PC-3 (cell line): ENCODE results near the gene KAZN. TPM values are rescaled to one million over a fixed set of nuclear protein-coding genes. Genes with fewer than 3 reads are reported as not detected.

Experiments used
- ATAC-seq: fragments of 200-7000 bp; cut with Tn5 transposase; 2 replicates; pipeline ENCODE4 v1.9.1; 2020; ENCODE audit warnings: mild to moderate bottlenecking, moderate library complexity
- BruUV-seq: library from RNA; stranded (reverse); fragments of 400-500 nt; replicated peaks from 2 replicates; lab custom pipeline; 2021; lab: Mats Ljungman, UMichigan
- CTCF ChIA-PET: fragments of 300-600 bp; sonication (Branson Sonifier 250); formaldehyde crosslinking; loops from one replicate; lab custom pipeline; 2022; ENCODE audit warnings: antibody characterized with exemption; lab: Charles Lee
- POLR2A ChIA-PET: fragments of 300-600 bp; sonication (Branson Sonifier 250); formaldehyde crosslinking; loops from one replicate; lab custom pipeline; 2022; ENCODE audit warnings: antibody characterized with exemption; ENCODE audit not compliant: unreplicated experiment; lab: Charles Lee
- DNase-seq: peaks from one replicate; pipeline ENCODE4 v3.0.0-alpha.2; 2015
- H2AFZ ChIP-seq: fragments of 300-600 bp; sonication (generic); 2 replicates; pipeline ENCODE4 v1.6.0; 2016; ENCODE audit warnings: antibody characterized with exemption, low read length
- H3F3A ChIP-seq: fragments of 300-600 bp; sonication (generic); one replicate; pipeline ENCODE4 v1.6.0; 2017; ENCODE audit warnings: antibody characterized with exemption, low read length, control low read depth, mild to moderate bottlenecking; ENCODE audit not compliant: unreplicated experiment
- H3K27ac ChIP-seq: fragments of 300-600 bp; sonication (generic); 2 replicates; pipeline ENCODE4 v1.5.1; 2016; ENCODE audit warnings: mild to moderate bottlenecking, low read length
- H3K27me3 ChIP-seq: fragments of 300-600 bp; sonication (generic); 2 replicates; pipeline ENCODE4 v1.6.1; 2016; ENCODE audit warnings: low read length, mixed read lengths
- H3K36me3 ChIP-seq: fragments of 300-600 bp; sonication (generic); 2 replicates; pipeline ENCODE4 v1.6.1; 2016; ENCODE audit warnings: low read depth, mixed run types, low read length, mixed read lengths
- H3K4me1 ChIP-seq: fragments of 300-600 bp; sonication (generic); 2 replicates; pipeline ENCODE4 v1.5.1; 2016; ENCODE audit warnings: low read length; ENCODE audit not compliant: insufficient read depth
- H3K4me2 ChIP-seq: fragments of 300-600 bp; sonication (generic); 2 replicates; pipeline ENCODE4 v1.6.0; 2016; ENCODE audit warnings: low read length
- H3K4me3 ChIP-seq: fragments of 300-600 bp; sonication (generic); 2 replicates; pipeline ENCODE4 v1.5.1; 2016; ENCODE audit warnings: mild to moderate bottlenecking, low read length, mixed read lengths
- H3K79me2 ChIP-seq: fragments of 300-600 bp; sonication (generic); 2 replicates; pipeline ENCODE4 v1.6.1; 2017; ENCODE audit warnings: low read length, mixed read lengths
- H3K9ac ChIP-seq: fragments of 300-600 bp; sonication (generic); 2 replicates; pipeline ENCODE4 v1.6.0; 2016; ENCODE audit warnings: mild to moderate bottlenecking, low read length
- H3K9me2 ChIP-seq: fragments of 300-600 bp; sonication (generic); replicated peaks from 2 replicates; pipeline ENCODE4 v1.6.1; 2016; ENCODE audit warnings: mixed run types, low read length, mixed read lengths
- H3K9me3 ChIP-seq: fragments of 300-600 bp; sonication (generic); 2 replicates; pipeline ENCODE4 v1.6.1; 2016; ENCODE audit warnings: low read length, mixed read lengths
- H4K20me1 ChIP-seq: fragments of 300-600 bp; sonication (generic); 2 replicates; pipeline ENCODE4 v1.6.1; 2016; ENCODE audit warnings: low read length, mixed read lengths
- EZH2 ChIP-seq: fragments of 300-600 bp; sonication (generic); IDR thresholded peaks from one replicate; pipeline ENCODE4 v1.6.1; 2017; ENCODE audit warnings: antibody characterized with exemption, mild to moderate bottlenecking, low read length; ENCODE audit not compliant: unreplicated experiment
- EZH2phosphoT487 ChIP-seq: fragments of 300-600 bp; sonication (generic); IDR thresholded peaks from 2 replicates; pipeline ENCODE4 v1.6.1; 2018; ENCODE audit warnings: mild to moderate bottlenecking, antibody characterized with exemption, low read length, borderline replicate concordance
- intact Hi-C: fragments of 100-400 bp; cut with micrococcal nuclease; formaldehyde crosslinking; loops from 2 replicates; pipeline ENCODE4 v1.9.0; 2023
- total RNA-seq: library from RNA; depleted of rRNA; stranded (reverse); fragments of >200 nt; gene quantifications from 2 replicates; pipeline ENCODE4 v1.2.3, GENCODE V29; 2014
- TF ChIP-seq, protein P1 (sequence below): fragments of 300-600 bp; sonication (generic); conservative IDR thresholded peaks from 2 replicates; pipeline ENCODE4 v1.5.1; 2017; ENCODE audit warnings: antibody characterized with exemption, low read depth, mild to moderate bottlenecking, low read length

KAZN gene
- total RNA-seq, 1 experiment from 2014 or later: 2.0 TPM

DNA sequence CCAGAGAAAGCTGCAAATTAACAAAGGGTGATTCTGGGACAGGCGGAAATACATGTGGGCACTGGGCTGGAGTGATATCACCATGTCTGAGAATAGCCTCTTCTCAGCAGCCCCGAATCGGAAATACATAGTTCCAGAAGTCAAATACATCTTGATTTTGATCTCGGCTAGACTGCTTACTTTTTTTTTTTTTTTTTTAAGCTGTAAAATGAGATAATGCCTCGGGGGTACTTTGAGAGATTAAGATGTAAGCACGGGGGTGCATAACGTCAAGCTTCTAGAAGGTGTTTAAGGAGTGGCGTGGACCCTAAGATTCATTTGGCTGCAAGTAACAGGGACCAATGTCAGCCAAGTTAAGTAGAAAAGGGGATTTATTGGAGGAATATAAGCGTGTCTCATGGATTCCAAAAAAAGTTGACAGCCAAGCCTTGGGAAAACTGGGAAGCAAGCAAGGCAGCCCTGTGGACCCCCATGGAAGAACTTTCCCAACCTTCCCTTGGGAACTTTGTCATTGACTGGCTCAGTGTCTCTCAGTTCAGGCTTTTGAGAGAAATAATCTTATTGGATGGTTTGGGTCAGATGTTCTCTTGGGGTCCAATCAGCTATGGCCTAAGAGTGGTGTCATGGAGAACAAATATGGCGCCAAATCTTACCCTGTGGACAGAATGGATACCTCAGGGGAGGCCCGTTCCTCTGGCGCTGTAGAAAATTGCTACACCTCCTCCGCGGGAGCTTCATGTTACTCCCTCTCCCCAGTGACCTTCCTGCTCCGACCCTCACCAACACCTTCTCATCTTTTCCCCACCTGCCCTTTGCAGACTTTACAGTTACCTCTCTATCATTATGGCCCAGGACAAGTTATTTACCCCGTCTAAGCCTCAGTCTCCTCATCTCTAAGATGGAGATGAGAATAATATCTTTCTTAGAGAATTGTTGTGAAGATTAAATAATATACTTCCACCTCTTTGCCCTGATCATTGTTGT is 186.6 kb downstream of the KAZN start:
- Histone ChIP-seq H3K9ac (no peak overlapping the region), H3K4me2 (no peak overlapping the region), H3K79me2 (no peaks in the 10 kb centered on the region), H2AFZ (no peak overlapping the region), H3K36me3 (no peaks in the 10 kb centered on the region), H3K4me1 (peaks cover 10% of the 10 kb centered on the region; the same call in 1 of the 2 replicates), H3K9me2 (no peaks in the 10 kb centered on the region), H3K27me3 (no peaks in the 10 kb centered on the region), H3K27ac (no peak overlapping the region), H3K4me3 (no peak overlapping the region), H3K9me3 (no peaks in the 10 kb centered on the region), H4K20me1 (no peaks in the 10 kb centered on the region), H3F3A (no peaks in the 10 kb centered on the region)
- TF ChIP-seq, protein P1, sequence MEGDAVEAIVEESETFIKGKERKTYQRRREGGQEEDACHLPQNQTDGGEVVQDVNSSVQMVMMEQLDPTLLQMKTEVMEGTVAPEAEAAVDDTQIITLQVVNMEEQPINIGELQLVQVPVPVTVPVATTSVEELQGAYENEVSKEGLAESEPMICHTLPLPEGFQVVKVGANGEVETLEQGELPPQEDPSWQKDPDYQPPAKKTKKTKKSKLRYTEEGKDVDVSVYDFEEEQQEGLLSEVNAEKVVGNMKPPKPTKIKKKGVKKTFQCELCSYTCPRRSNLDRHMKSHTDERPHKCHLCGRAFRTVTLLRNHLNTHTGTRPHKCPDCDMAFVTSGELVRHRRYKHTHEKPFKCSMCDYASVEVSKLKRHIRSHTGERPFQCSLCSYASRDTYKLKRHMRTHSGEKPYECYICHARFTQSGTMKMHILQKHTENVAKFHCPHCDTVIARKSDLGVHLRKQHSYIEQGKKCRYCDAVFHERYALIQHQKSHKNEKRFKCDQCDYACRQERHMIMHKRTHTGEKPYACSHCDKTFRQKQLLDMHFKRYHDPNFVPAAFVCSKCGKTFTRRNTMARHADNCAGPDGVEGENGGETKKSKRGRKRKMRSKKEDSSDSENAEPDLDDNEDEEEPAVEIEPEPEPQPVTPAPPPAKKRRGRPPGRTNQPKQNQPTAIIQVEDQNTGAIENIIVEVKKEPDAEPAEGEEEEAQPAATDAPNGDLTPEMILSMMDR: no peak
- TF ChIP-seq EZH2 (no peak), EZH2phosphoT487 (no peak)
- intact Hi-C loops: no loop called here
- DNase-seq (no peak), ATAC-seq (no peak)
- ChIA-PET CTCF (no interaction called here), POLR2A (no interaction called here)
- BruUV-seq: no TSS peak

DNA sequence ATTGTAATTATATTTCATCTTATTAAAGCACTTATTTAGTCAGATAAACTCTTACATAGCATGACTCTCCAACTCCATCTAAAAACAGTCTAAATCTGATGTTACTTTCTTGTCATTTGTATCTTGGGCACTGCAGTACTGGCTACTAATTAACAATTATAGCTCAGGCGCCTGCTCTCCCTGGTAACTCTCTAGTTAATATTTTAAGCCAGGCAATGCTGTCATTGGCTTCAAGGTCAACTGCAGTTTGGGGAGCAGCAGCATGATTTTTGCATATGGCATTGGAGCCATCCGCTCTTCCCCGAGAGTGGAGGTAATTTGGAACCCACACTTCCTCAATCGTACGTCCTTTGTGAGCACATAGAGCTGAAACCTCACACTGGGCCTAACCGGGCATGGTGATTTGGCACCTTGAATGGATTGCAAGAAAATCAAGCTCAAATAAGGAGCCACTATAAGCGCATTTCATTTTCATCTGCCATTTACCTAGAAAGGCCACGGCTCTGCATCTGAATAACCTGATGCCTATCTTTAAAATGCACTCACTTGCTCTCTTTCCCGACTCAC is 187.7 kb downstream of the KAZN start:
- H3K79me2 ChIP-seq: no peaks in the 10 kb centered on the region
- H3K27me3 ChIP-seq: no peaks in the 10 kb centered on the region
- ATAC-seq (no peak), DNase-seq (no peak)
- H4K20me1 ChIP-seq: no peaks in the 10 kb centered on the region
- no peaks in the 10 kb centered on the region for H3K9me2 ChIP-seq
- no peak overlapping the region for H3K4me2 ChIP-seq
- H3F3A ChIP-seq: no peaks in the 10 kb centered on the region
- intact Hi-C loops: no loop called here
- TF ChIP-seq, protein P1: no peak
- no peak for TF ChIP-seq EZH2
- TF ChIP-seq EZH2phosphoT487: no peak
- H3K36me3 ChIP-seq: no peaks in the 10 kb centered on the region
- H3K9me3 ChIP-seq: no peaks in the 10 kb centered on the region
- ChIA-PET CTCF (no interaction called here), POLR2A (no interaction called here)
- no peak overlapping the region for H3K9ac ChIP-seq
- no peak overlapping the region for H3K4me3 ChIP-seq
- no peak overlapping the region for H2AFZ ChIP-seq
- BruUV-seq: no TSS peak
- H3K27ac ChIP-seq: no peak overlapping the region
- peaks cover 10% of the 10 kb centered on the region; the same call in 1 of the 2 replicates for H3K4me1 ChIP-seq
